ENCODE data around the gene REL.

DNA sequence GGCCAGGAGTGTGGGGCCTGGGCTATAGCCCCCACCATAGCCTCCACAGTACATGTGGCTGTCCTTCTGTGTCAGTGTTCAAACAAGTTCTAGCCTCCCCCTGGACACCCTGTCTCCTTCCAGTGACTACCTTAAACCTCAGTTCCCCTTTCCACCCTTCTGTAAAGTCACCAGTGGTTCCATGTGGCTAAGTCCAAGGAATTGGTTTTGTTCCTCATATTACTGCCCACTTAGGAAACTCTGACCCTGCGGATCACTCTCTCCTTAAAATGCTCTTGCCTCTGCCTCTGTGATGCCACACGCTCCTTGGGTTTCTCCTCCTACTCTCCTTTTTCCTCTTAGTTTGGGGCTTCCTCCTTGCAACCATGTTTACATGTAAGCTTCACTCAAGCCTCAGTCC, 27.8 kb upstream of the REL start:
- TF ChIP-seq, protein P1, sequence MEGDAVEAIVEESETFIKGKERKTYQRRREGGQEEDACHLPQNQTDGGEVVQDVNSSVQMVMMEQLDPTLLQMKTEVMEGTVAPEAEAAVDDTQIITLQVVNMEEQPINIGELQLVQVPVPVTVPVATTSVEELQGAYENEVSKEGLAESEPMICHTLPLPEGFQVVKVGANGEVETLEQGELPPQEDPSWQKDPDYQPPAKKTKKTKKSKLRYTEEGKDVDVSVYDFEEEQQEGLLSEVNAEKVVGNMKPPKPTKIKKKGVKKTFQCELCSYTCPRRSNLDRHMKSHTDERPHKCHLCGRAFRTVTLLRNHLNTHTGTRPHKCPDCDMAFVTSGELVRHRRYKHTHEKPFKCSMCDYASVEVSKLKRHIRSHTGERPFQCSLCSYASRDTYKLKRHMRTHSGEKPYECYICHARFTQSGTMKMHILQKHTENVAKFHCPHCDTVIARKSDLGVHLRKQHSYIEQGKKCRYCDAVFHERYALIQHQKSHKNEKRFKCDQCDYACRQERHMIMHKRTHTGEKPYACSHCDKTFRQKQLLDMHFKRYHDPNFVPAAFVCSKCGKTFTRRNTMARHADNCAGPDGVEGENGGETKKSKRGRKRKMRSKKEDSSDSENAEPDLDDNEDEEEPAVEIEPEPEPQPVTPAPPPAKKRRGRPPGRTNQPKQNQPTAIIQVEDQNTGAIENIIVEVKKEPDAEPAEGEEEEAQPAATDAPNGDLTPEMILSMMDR (IDR thresholded peaks at IDR 0.05): no peak
- no peak for TF ChIP-seq POLR2A (IDR thresholded peaks at IDR 0.05)
